Calu3 (cell line): Measurements from ENCODE around the gene FAM118B. TPM values are rescaled to one million over a fixed set of nuclear protein-coding genes. Genes with fewer than 3 reads are reported as not detected.

ENCODE experiments used
- Bru-seq: library from RNA; stranded (reverse); fragments of 400-500 nt; gene quantifications from one replicate; lab custom pipeline; 2021; lab: Mats Ljungman, UMichigan
- BruChase-seq, 2 experiments: library from RNA; stranded (reverse); fragments of 400-500 nt; gene quantifications; one replicate each; lab custom pipeline; 2021; lab: Mats Ljungman, UMichigan
- BruUV-seq: library from RNA; stranded (reverse); fragments of 400-500 nt; replicated peaks from 2 replicates; lab custom pipeline; 2021; lab: Mats Ljungman, UMichigan
- CTCF ChIA-PET: fragments of 300-600 bp; sonication (Branson Sonifier 250); formaldehyde crosslinking; loops from one replicate; lab custom pipeline; 2022; ENCODE audit warnings: antibody characterized with exemption; lab: Charles Lee
- DNase-seq: peaks from one replicate; pipeline ENCODE4 v3.0.0; 2022
- H3K27ac Mint-ChIP-seq: one replicate; pipeline ENCODE4 v1.8.0; 2022; ENCODE audit warnings: mixed read lengths; ENCODE audit not compliant: unreplicated experiment
- H3K27me3 Mint-ChIP-seq: one replicate; pipeline ENCODE4 v1.8.0; 2022; ENCODE audit warnings: mixed read lengths; ENCODE audit not compliant: unreplicated experiment
- H3K36me3 Mint-ChIP-seq: one replicate; pipeline ENCODE4 v1.8.0; 2022; ENCODE audit warnings: mild to moderate bottlenecking, moderate library complexity, mixed read lengths; ENCODE audit not compliant: insufficient read depth, unreplicated experiment
- H3K4me1 Mint-ChIP-seq: one replicate; pipeline ENCODE4 v1.8.0; 2022; ENCODE audit warnings: mild to moderate bottlenecking, low read depth, mixed read lengths; ENCODE audit not compliant: unreplicated experiment
- H3K4me3 Mint-ChIP-seq: one replicate; pipeline ENCODE4 v1.8.0; 2022; ENCODE audit warnings: mild to moderate bottlenecking, low read depth, moderate library complexity, mixed read lengths; ENCODE audit not compliant: unreplicated experiment
- H3K9me3 Mint-ChIP-seq: one replicate; pipeline ENCODE4 v1.8.0; 2022; ENCODE audit warnings: low read depth, mixed read lengths; ENCODE audit not compliant: unreplicated experiment
- intact Hi-C: fragments of 100-400 bp; cut with micrococcal nuclease; formaldehyde crosslinking; loops from one replicate; pipeline ENCODE4 v1.10.0; 2022; ENCODE audit not compliant: unreplicated experiment
- long read RNA-seq: library from polyadenylated mRNA; stranded (forward); transcript quantifications from one replicate; pipeline ENCODE4 v2.0.0, GENCODE V29; 2022
- total RNA-seq: library from RNA; stranded (reverse); gene quantifications from 2 replicates; pipeline ENCODE4 v1.2.3, GENCODE V29; 2022
- TF ChIP-seq, protein P1 (sequence below): fragments of 200-600 bp; IDR thresholded peaks from one replicate; pipeline ENCODE4 v1.8.0; 2022; ENCODE audit warnings: antibody characterized with exemption; ENCODE audit not compliant: unreplicated experiment

Gene FAM118B
- total RNA-seq (15.7 and 15.8 TPM in 2 replicates), Bru-seq, nascent RNA (percentile 63 among the genes with signal in this experiment), BruChase-seq, experiment 1, labeled RNA remaining after a 6-hour chase (percentile 52 among the genes with signal in this experiment), BruChase-seq, experiment 2, labeled RNA remaining after a 2-hour chase (percentile 53 among the genes with signal in this experiment)
- long read RNA-seq, transcript FAM118B-209 (9 exons, 2,402 nt): major isoform, 6 of 6 reads
- long read RNA-seq, partial matches to known transcripts: 0 of 6 reads
- long read RNA-seq, other reads (novel, unspliced or antisense): 0 of 6 reads

DNA sequence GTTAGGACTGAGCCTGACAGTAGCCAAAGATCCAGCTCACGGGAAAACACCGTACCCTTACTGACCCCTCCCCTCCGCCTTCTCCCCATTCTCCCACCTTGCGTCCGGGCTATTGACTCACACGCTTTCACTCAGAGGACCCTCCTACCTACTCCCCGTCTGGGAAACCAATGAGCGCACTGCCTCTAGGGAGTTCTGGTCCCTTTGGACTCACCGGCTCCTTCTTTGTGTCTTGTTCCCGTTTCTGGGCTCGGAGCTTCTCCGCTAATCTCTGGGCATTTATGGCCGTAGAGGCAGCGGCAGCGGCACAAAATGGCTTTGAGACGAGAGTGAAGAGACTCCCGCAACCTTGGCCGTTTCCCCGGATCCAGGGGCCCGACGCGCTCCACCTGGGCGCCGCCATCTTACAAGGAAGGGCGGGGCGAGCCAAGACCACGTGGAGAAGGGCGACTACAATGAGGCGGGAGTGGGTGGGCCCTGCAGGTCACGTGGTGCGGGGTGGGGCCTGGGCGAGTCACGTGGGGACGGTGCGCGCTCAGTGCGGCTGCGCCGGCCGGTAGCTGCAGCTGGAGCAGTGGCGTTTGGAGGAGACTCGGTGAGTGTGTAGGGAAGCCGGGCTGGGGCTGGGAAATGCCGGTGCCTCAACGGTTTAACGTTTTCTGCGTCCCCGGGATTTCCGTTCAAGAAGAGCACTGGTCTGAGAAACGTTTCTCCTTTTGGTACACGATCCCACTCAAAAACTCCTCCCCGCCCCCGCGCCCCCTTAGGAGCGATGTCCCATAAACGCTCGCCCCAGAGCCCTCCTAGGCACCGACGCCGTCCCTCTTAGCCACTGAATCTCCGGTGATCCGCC is at the start of gene FAM118B, which contains the start of gene RPUSD4:
Gene FAM118B, plus strand, starts transcription at position 547 of the 853 bp plus-strand sequence. CDS start 23,220 bp downstream, outside the sequence.
Gene RPUSD4, minus strand, starts transcription at position 415 of the 853 bp plus-strand sequence. Its CDS starts 12 bp downstream, at position 403.
- no peaks in the 10 kb centered on the region for H3K27me3 Mint-ChIP-seq
- no peaks in the 10 kb centered on the region for H3K9me3 Mint-ChIP-seq
- CTCF ChIA-PET: interaction anchor here (0.6 to 1.3 kb wide), 2 partner anchors 13 to 308 kb away, joined by 3 to 5 read pairs; partner anchors contain the start of gene PUS3
- H3K4me3 Mint-ChIP-seq: peak within 1 kb of the TSS; percentile 100
- TF ChIP-seq, protein P1, sequence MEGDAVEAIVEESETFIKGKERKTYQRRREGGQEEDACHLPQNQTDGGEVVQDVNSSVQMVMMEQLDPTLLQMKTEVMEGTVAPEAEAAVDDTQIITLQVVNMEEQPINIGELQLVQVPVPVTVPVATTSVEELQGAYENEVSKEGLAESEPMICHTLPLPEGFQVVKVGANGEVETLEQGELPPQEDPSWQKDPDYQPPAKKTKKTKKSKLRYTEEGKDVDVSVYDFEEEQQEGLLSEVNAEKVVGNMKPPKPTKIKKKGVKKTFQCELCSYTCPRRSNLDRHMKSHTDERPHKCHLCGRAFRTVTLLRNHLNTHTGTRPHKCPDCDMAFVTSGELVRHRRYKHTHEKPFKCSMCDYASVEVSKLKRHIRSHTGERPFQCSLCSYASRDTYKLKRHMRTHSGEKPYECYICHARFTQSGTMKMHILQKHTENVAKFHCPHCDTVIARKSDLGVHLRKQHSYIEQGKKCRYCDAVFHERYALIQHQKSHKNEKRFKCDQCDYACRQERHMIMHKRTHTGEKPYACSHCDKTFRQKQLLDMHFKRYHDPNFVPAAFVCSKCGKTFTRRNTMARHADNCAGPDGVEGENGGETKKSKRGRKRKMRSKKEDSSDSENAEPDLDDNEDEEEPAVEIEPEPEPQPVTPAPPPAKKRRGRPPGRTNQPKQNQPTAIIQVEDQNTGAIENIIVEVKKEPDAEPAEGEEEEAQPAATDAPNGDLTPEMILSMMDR: no peak
- peaks cover 23% of the 10 kb centered on the region for H3K4me1 Mint-ChIP-seq
- BruUV-seq: no TSS peak
- H3K36me3 Mint-ChIP-seq: peaks cover 34% of the 10 kb centered on the region
- intact Hi-C loops: no loop called here
- peak within 1 kb of the TSS; percentile 97 for H3K27ac Mint-ChIP-seq
- DNase-seq: peak; percentile 97

DNA sequence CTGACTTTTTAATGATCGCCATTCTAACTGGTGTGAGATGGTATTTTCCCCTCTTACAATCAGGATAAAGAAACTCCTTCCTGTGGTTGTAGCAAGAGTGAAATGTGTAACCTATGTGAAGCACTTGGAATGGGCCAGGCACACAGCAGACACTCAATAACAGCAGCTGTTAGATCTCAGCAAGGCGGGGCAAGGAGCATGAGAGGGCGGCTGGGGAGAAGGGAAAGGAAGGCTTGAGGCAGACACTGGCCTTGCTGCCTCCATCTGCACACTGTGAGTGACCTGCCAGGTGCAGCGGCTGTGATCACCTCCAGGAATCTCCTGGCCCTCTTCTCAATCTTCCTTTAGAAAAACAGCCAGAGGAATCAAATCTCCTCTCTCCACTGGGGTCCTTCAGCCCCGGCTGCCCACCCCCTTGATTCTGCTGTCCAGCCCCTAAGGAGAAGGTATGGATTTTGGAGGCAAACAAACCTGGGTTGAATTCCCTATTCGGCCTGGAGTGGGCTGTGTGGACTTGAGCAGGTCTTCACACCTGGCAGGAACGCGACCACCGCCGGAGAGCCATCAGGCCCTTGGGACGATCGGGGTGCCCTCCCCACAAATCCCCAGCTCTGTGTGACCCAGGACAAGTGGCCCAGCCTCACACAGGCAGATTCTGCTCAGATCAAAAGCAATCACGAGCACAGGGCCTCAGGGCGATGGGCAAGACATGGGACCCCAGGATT is 49.1 kb upstream of the FAM118B start:
- no TSS peak for BruUV-seq
- Mint-ChIP-seq H3K36me3 (no peaks in the 10 kb centered on the region), H3K27me3 (no peaks in the 10 kb centered on the region), H3K9me3 (no peaks in the 10 kb centered on the region), H3K4me1 (no peaks in the 10 kb centered on the region), H3K4me3 (no peak overlapping the region), H3K27ac (no peak overlapping the region)
- TF ChIP-seq, protein P1: no peak
- DNase-seq: no peak
- intact Hi-C loops: no loop called here
- CTCF ChIA-PET: no interaction called here

GRCh38 chr11:126163074-126163700 is 48.4 kb upstream of the FAM118B start:
- CTCF ChIA-PET: no interaction called here
- no TSS peak for BruUV-seq
- TF ChIP-seq, protein P1: no peak
- H3K4me1 Mint-ChIP-seq: no peaks in the 10 kb centered on the region
- H3K27ac Mint-ChIP-seq: no peak overlapping the region
- DNase-seq: no peak
- no peak overlapping the region for H3K4me3 Mint-ChIP-seq
- no peaks in the 10 kb centered on the region for H3K36me3 Mint-ChIP-seq
- H3K9me3 Mint-ChIP-seq: no peaks in the 10 kb centered on the region
- intact Hi-C loops: no loop called here
- no peaks in the 10 kb centered on the region for H3K27me3 Mint-ChIP-seq

DNA sequence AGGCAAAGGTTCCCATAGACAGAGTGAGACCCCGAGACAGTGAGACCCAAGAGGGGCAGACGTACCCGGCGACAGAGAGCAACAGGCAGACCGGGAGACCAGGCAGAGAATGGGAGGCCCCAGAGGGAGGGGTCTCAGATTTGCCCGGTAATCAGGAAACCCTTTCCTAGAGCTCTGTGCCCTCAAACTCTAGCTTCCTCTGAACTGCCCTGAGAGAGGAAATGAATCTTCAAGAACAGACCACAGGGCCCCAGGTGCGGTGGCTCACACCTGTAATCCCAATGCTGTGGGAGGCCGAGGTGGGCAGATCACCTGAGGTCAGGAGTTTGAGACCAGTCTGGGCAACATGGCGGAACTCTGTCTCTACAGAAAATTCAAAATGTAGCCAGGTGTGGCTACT is 47.8 kb upstream of the FAM118B start:
- TF ChIP-seq, protein P1: no peak
- H3K27ac Mint-ChIP-seq: no peak overlapping the region
- CTCF ChIA-PET: no interaction called here

More for the DNA sequence above, 47.8 kb upstream of the FAM118B start:
- Mint-ChIP-seq H3K4me3 (no peak overlapping the region), H3K4me1 (no peaks in the 10 kb centered on the region), H3K27me3 (no peaks in the 10 kb centered on the region), H3K36me3 (no peaks in the 10 kb centered on the region), H3K9me3 (no peaks in the 10 kb centered on the region)
- BruUV-seq: no TSS peak
- intact Hi-C loops: no loop called here
- no peak for DNase-seq
